ENCODE measurements around the gene TAF4. TPM values are rescaled to one million over a fixed set of nuclear protein-coding genes. Genes with fewer than 3 reads are reported as not detected.

The TAF4 gene
- polyA plus RNA-seq, 1 donor from 2014 or later = 3.4 TPM

GRCh38 chr20:62046431-62046830 is 19.2 kb downstream of the TAF4 start:
- Mint-ChIP-seq H3K4me3 (no peak overlapping the region), H3K4me1 (peaks cover 9 to 17% (median 10%) of the 10 kb centered on the region in 3 donors), H3K27ac (no peak overlapping the region), H3K9me3 (no peaks in the 10 kb centered on the region), H3K36me3 (no peaks in the 10 kb centered on the region), H3K27me3 (no peaks in the 10 kb centered on the region)

GRCh38 chr20:62045529-62046285 is 20.0 kb downstream of the TAF4 start:
- Mint-ChIP-seq H3K27me3 (no peaks in the 10 kb centered on the region), H3K4me3 (no peak overlapping the region), H3K9me3 (no peaks in the 10 kb centered on the region), H3K36me3 (no peaks in the 10 kb centered on the region), H3K27ac (peak overlapping the region in 1 of 3 donors; percentile 31), H3K4me1 (peaks cover 9 to 17% (median 10%) of the 10 kb centered on the region in 3 donors)

GRCh38 chr20:62045118-62045517 is 20.6 kb downstream of the TAF4 start:
- Mint-ChIP-seq H3K36me3 (no peaks in the 10 kb centered on the region), H3K27me3 (no peaks in the 10 kb centered on the region), H3K9me3 (no peaks in the 10 kb centered on the region), H3K4me1 (peaks cover 4 to 17% (median 12%) of the 10 kb centered on the region in 3 donors), H3K4me3 (no peak overlapping the region), H3K27ac (peak overlapping the region in 1 of 3 donors; percentile 39)

GRCh38 chr20:62044631-62045030 is 21.1 kb downstream of the TAF4 start:
- Mint-ChIP-seq H3K36me3 (no peaks in the 10 kb centered on the region), H3K4me1 (peaks cover 8 to 21% (median 16%) of the 10 kb centered on the region in 3 donors), H3K4me3 (no peak overlapping the region), H3K9me3 (no peaks in the 10 kb centered on the region), H3K27me3 (no peaks in the 10 kb centered on the region), H3K27ac (peak overlapping the region in 1 of 3 donors; percentile 39)

- Mint-ChIP-seq H3K4me3 (peak overlapping the region in 1 of 4 donors; percentile 9), H3K36me3 (no peaks in the 10 kb centered on the region), H3K4me1 (peaks cover 14 to 30% (median 21%) of the 10 kb centered on the region in 3 donors), H3K27me3 (no peaks in the 10 kb centered on the region), H3K9me3 (no peaks in the 10 kb centered on the region), H3K27ac (no peak overlapping the region)
These were observed 22.4 kb downstream of the TAF4 start for GRCh38 chr20:62043131-62043914.

- H3K27me3 Mint-ChIP-seq = no peaks in the 10 kb centered on the region
- H3K27ac Mint-ChIP-seq = no peak overlapping the region
- no peaks in the 10 kb centered on the region for H3K36me3 Mint-ChIP-seq
- no peak overlapping the region for H3K4me3 Mint-ChIP-seq
- peaks cover 15 to 32% (median 25%) of the 10 kb centered on the region in 3 donors for H3K4me1 Mint-ChIP-seq
- no peaks in the 10 kb centered on the region for H3K9me3 Mint-ChIP-seq
These were observed 23.5 kb downstream of the TAF4 start for GRCh38 chr20:62042025-62042820.

GRCh38 chr20:62040933-62041332 is 24.7 kb downstream of the TAF4 start:
- Mint-ChIP-seq H3K4me1 (peaks cover 15 to 35% (median 33%) of the 10 kb centered on the region in 3 donors), H3K27ac (no peak overlapping the region)

GRCh38 chr20:62040381-62040922 is 25.2 kb downstream of the TAF4 start:
- no peak overlapping the region for H3K27ac Mint-ChIP-seq
- H3K4me1 Mint-ChIP-seq = peaks cover 16 to 35% (median 33%) of the 10 kb centered on the region in 3 donors

More at GRCh38 chr20:62040933-62041332, 24.7 kb downstream of the TAF4 start:
- no peaks in the 10 kb centered on the region for H3K9me3 Mint-ChIP-seq
- no peak overlapping the region for H3K4me3 Mint-ChIP-seq
- H3K27me3 Mint-ChIP-seq = no peaks in the 10 kb centered on the region
- no peaks in the 10 kb centered on the region for H3K36me3 Mint-ChIP-seq

GRCh38 chr20:62039738-62040137 is 25.9 kb downstream of the TAF4 start:
- Mint-ChIP-seq H3K4me3 (peak overlapping the region in 2 of 4 donors; percentile 67 to 84), H3K27me3 (no peaks in the 10 kb centered on the region), H3K9me3 (peaks cover 0 to 1% (median 0%) of the 10 kb centered on the region in 3 donors), H3K36me3 (no peaks in the 10 kb centered on the region), H3K4me1 (peaks cover 21 to 35% (median 34%) of the 10 kb centered on the region in 3 donors), H3K27ac (peak overlapping the region in 2 of 3 donors; percentile 20 to 44)

More at GRCh38 chr20:62040381-62040922, 25.2 kb downstream of the TAF4 start:
- peak overlapping the region in 1 of 4 donors; percentile 67 for H3K4me3 Mint-ChIP-seq
- H3K36me3 Mint-ChIP-seq = no peaks in the 10 kb centered on the region
- H3K9me3 Mint-ChIP-seq = no peaks in the 10 kb centered on the region
- no peaks in the 10 kb centered on the region for H3K27me3 Mint-ChIP-seq

- H3K27ac Mint-ChIP-seq = peak overlapping the region in 1 of 3 donors; percentile 98
- H3K9me3 Mint-ChIP-seq = peaks cover 0 to 1% (median 0%) of the 10 kb centered on the region in 3 donors
- peaks cover 34 to 37% (median 35%) of the 10 kb centered on the region in 3 donors for H3K4me1 Mint-ChIP-seq
- no peaks in the 10 kb centered on the region for H3K27me3 Mint-ChIP-seq
- peak overlapping the region in 2 of 4 donors; percentile 54 to 78 for H3K4me3 Mint-ChIP-seq
- no peaks in the 10 kb centered on the region for H3K36me3 Mint-ChIP-seq
These were observed 32.9 kb downstream of the TAF4 start for GRCh38 chr20:62032609-62033368.

- Mint-ChIP-seq H3K27me3 (no peaks in the 10 kb centered on the region), H3K27ac (peak overlapping the region; percentile 50 to 98 (median 96)), H3K4me3 (peak overlapping the region in 2 of 4 donors; percentile 9 to 87), H3K9me3 (peaks cover 0 to 1% (median 0%) of the 10 kb centered on the region in 3 donors), H3K4me1 (peaks cover 25 to 33% (median 33%) of the 10 kb centered on the region in 3 donors), H3K36me3 (peaks cover 2% of the 10 kb centered on the region)
These were observed 34.1 kb downstream of the TAF4 start for GRCh38 chr20:62031462-62032092.

- Mint-ChIP-seq H3K4me1 (peaks cover 25 to 36% (median 34%) of the 10 kb centered on the region in 3 donors), H3K27ac (peak overlapping the region; percentile 50 to 98 (median 96)), H3K36me3 (peaks cover 2% of the 10 kb centered on the region), H3K27me3 (no peaks in the 10 kb centered on the region), H3K9me3 (peaks cover 0 to 1% (median 0%) of the 10 kb centered on the region in 3 donors), H3K4me3 (peak overlapping the region in 3 of 4 donors; percentile 18 to 87 (median 86))
These were observed 34.7 kb downstream of the TAF4 start for GRCh38 chr20:62030834-62031434.

GRCh38 chr20:62030357-62030756 is 35.3 kb downstream of the TAF4 start:
- Mint-ChIP-seq H3K36me3 (peaks cover 2% of the 10 kb centered on the region), H3K27ac (peak overlapping the region; percentile 50 to 98 (median 96)), H3K27me3 (no peaks in the 10 kb centered on the region), H3K9me3 (peaks cover 0 to 1% (median 0%) of the 10 kb centered on the region in 3 donors), H3K4me1 (peaks cover 30 to 41% (median 33%) of the 10 kb centered on the region in 3 donors), H3K4me3 (peak overlapping the region in 2 of 4 donors; percentile 56 to 86)
